Stomach (tissue), 9 donors: Measurements from ENCODE around the gene PHF11. TPM values are rescaled to one million over a fixed set of nuclear protein-coding genes. Genes with fewer than 3 reads are reported as not detected.

ENCODE experiments used
- DNase-seq, 2 donors: peaks; one replicate each; pipeline versions ENCODE4 v3.0.0 to v3.0.0-alpha.2; 2013 to 2019
- H3K27ac ChIP-seq, 5 donors: fragments of 200-600 bp in 4 of 5; sonication (generic) in 4 of 5; one replicate each; pipeline ENCODE4 v1.5.1; 2013 to 2019; ENCODE audit warnings: mild to moderate bottlenecking in 1 of 5, moderate library complexity in 1 of 5
- H3K27me3 ChIP-seq, 3 donors: fragments of 200-600 bp; sonication (generic); one replicate each; pipeline ENCODE4 v1.5.1; 2017 to 2019; ENCODE audit warnings: mixed run types in 1 of 3
- H3K36me3 ChIP-seq, 4 donors: fragments of 200-600 bp; sonication (generic); 1 replicate in 3 of 4; 2 replicates in 1 of 4; pipeline ENCODE4 v1.5.1; 2016 to 2019
- H3K4me1 ChIP-seq, 4 donors: fragments of 200-600 bp; sonication (generic); one replicate each; pipeline ENCODE4 v1.5.1; 2016 to 2019
- H3K4me3 ChIP-seq, 4 donors: fragments of 200-600 bp; sonication (generic) in 3 of 4; one replicate each; pipeline ENCODE4 v1.5.1; 2016 to 2019; ENCODE audit warnings: mild to moderate bottlenecking in 1 of 4
- H3K9me3 ChIP-seq, 4 donors: fragments of 200-600 bp; sonication (generic); one replicate each; pipeline ENCODE4 v1.5.1; 2016 to 2019
- CTCF ChIP-seq, 7 experiments: fragments of 450-650 bp in 4 of 7; fragments of 200-600 bp in 3 of 7; sonication (generic) in 3 of 7; IDR thresholded peaks; one replicate each; pipeline ENCODE4 v1.5.1; 2016 to 2019; ENCODE audit warnings: antibody characterized with exemption in 7 of 7, control low read depth in 2 of 7, mild to moderate bottlenecking in 1 of 7
- EP300 ChIP-seq: sonication (generic); formaldehyde crosslinking; IDR thresholded peaks from one replicate; pipeline ENCODE4 v1.6.1; 2017; ENCODE audit warnings: antibody characterized with exemption
- POLR2A ChIP-seq, 4 donors: fragments of 450-650 bp; IDR thresholded peaks; one replicate each; pipeline ENCODE4 v1.6.1; 2016; ENCODE audit warnings: antibody characterized with exemption in 4 of 4, control low read depth in 2 of 4, mild to moderate bottlenecking in 1 of 4, moderate library complexity in 1 of 4
- POLR2AphosphoS5 ChIP-seq, 3 donors: sonication (generic); formaldehyde crosslinking; IDR thresholded peaks; one replicate each; pipeline ENCODE4 v1.6.1; 2016; ENCODE audit warnings: antibody characterized with exemption in 3 of 3
- whole genome bisulfite sequencing, 5 donors: extraction: QIAGEN DNeasy Blood & Tissue Kit in 3 of 5; methylation state at CpG; one replicate each; pipeline versions ENCODE4 v1.1.5 to v1.1.7; 2013 to 2018; 5-methylcytosine and 5-hydroxymethylcytosine counted together
- intact Hi-C: fragments of 100-400 bp; cut with DNase I; formaldehyde crosslinking; loops from one replicate; pipeline ENCODE4 v1.15.1; 2023; ENCODE audit warnings: low total_unique reads
- polyA plus RNA-seq, 3 donors: library from polyadenylated mRNA; stranded (reverse); fragments of 200-250 nt; gene quantifications; one replicate each; pipeline ENCODE4 v1.2.3, GENCODE V29; 2013
- total RNA-seq, 5 donors: library from RNA; depleted of rRNA; stranded (reverse); fragments of >200 nt; gene quantifications; one replicate each; pipeline versions ENCODE4 v1.1.0 to v1.2.3, GENCODE V29; 2014 to 2016
- donor health status: healthy with polysubstance abuse.
- donor health status: Bipolar disorder and iron deficiency.
- donor health status: healthy.

Gene PHF11
- total and polyA plus RNA-seq, 8 donors, result 18.2 to 140 (median 52.1) TPM

- no peak overlapping the region for H3K4me3 ChIP-seq
- 91 to 100% (median 97%) methylated on average over 1 of the region's 1 CpG for WGBS, 5 donors
These were observed 31.7 kb upstream of the PHF11 start for GRCh38 chr13:49464085-49464484.

GRCh38 chr13:49464621-49465325 is 31.0 kb upstream of the PHF11 start:
- WGBS, 5 donors, result 66 to 95% (median 92%) methylated on average over 4 of the region's 4 CpGs
- DNase-seq, result peak in 1 of 2 donors; percentile 18
- Histone ChIP-seq H3K27me3 (no peaks in the 10 kb centered on the region), H3K27ac (no peak overlapping the region), H3K4me3 (no peak overlapping the region), H3K36me3 (peaks cover 32 to 75% (median 74%) of the 10 kb centered on the region in 4 donors), H3K9me3 (peaks cover 0 to 16% (median 8%) of the 10 kb centered on the region in 4 donors), H3K4me1 (no peaks in the 10 kb centered on the region)
- intact Hi-C loops, result no loop called here
- TF ChIP-seq POLR2A (IDR thresholded peaks at IDR 0.05), result no peak
- TF ChIP-seq POLR2AphosphoS5 (IDR thresholded peaks at IDR 0.05), result no peak
- no peak for TF ChIP-seq CTCF (IDR thresholded peaks at IDR 0.05)
- no peak for TF ChIP-seq EP300

More at GRCh38 chr13:49464085-49464484, 31.7 kb upstream of the PHF11 start:
- no peaks in the 10 kb centered on the region for H3K4me1 ChIP-seq
- intact Hi-C loops, result no loop called here
- peaks cover 32 to 70% (median 67%) of the 10 kb centered on the region in 4 donors for H3K36me3 ChIP-seq
- no peaks in the 10 kb centered on the region for H3K27me3 ChIP-seq
- peaks cover 0 to 16% (median 8%) of the 10 kb centered on the region in 4 donors for H3K9me3 ChIP-seq
- H3K27ac ChIP-seq, result no peak overlapping the region
- TF ChIP-seq POLR2A (IDR thresholded peaks at IDR 0.05) (no peak), EP300 (no peak), CTCF (IDR thresholded peaks at IDR 0.05) (no peak), POLR2AphosphoS5 (IDR thresholded peaks at IDR 0.05) (no peak)
- DNase-seq, result no peak

GRCh38 chr13:49466292-49466838 is 29.4 kb upstream of the PHF11 start:
- peaks cover 25 to 81% (median 80%) of the 10 kb centered on the region in 4 donors for H3K36me3 ChIP-seq
- 50 to 69% (median 61%) methylated on average over 5 of the region's 5 CpGs for WGBS, 5 donors

GRCh38 chr13:49472186-49472585 is 23.6 kb upstream of the PHF11 start:
- WGBS, 5 donors, result 21 to 59% (median 24%) methylated on average over 1 of the region's 1 CpG

More at GRCh38 chr13:49466292-49466838, 29.4 kb upstream of the PHF11 start:
- intact Hi-C loops, result no loop called here
- Histone ChIP-seq H3K27me3 (no peaks in the 10 kb centered on the region), H3K4me3 (no peak overlapping the region), H3K4me1 (no peaks in the 10 kb centered on the region), H3K27ac (peak overlapping the region in 2 of 5 donors; percentile 30 to 38), H3K9me3 (peaks cover 0 to 16% (median 8%) of the 10 kb centered on the region in 4 donors)
- DNase-seq, result peak in 1 of 2 donors; percentile 38
- TF ChIP-seq EP300, result no peak
- no peak for TF ChIP-seq CTCF (IDR thresholded peaks at IDR 0.05)
- no peak for TF ChIP-seq POLR2AphosphoS5 (IDR thresholded peaks at IDR 0.05)
- no peak for TF ChIP-seq POLR2A (IDR thresholded peaks at IDR 0.05)

More at GRCh38 chr13:49472186-49472585, 23.6 kb upstream of the PHF11 start:
- no peak for TF ChIP-seq EP300
- TF ChIP-seq POLR2AphosphoS5 (IDR thresholded peaks at IDR 0.05), result no peak
- TF ChIP-seq POLR2A (IDR thresholded peaks at IDR 0.05), result no peak
- TF ChIP-seq CTCF (IDR thresholded peaks at IDR 0.05), result no peak
- no peak for DNase-seq
- intact Hi-C loops, result no loop called here
- H3K4me3 ChIP-seq, result no peak overlapping the region
- no peaks in the 10 kb centered on the region for H3K27me3 ChIP-seq
- H3K4me1 ChIP-seq, result no peaks in the 10 kb centered on the region
- no peak overlapping the region for H3K27ac ChIP-seq
- peaks cover 14 to 87% (median 79%) of the 10 kb centered on the region in 4 donors for H3K36me3 ChIP-seq
- no peaks in the 10 kb centered on the region for H3K9me3 ChIP-seq
